ENCODE results near the gene CNOT10. TPM values are rescaled to one million over a fixed set of nuclear protein-coding genes. Genes with fewer than 3 reads are reported as not detected.
"Not testable (repeated sequence)": the region's sequence is repeated elsewhere in the genome, so short reads cannot be mapped to it uniquely, and the experiment has no call there.

The CNOT10 gene, protein sequence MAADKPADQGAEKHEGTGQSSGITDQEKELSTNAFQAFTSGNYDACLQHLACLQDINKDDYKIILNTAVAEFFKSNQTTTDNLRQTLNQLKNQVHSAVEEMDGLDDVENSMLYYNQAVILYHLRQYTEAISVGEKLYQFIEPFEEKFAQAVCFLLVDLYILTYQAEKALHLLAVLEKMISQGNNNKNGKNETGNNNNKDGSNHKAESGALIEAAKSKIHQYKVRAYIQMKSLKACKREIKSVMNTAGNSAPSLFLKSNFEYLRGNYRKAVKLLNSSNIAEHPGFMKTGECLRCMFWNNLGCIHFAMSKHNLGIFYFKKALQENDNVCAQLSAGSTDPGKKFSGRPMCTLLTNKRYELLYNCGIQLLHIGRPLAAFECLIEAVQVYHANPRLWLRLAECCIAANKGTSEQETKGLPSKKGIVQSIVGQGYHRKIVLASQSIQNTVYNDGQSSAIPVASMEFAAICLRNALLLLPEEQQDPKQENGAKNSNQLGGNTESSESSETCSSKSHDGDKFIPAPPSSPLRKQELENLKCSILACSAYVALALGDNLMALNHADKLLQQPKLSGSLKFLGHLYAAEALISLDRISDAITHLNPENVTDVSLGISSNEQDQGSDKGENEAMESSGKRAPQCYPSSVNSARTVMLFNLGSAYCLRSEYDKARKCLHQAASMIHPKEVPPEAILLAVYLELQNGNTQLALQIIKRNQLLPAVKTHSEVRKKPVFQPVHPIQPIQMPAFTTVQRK
- 32.2 TPM for polyA plus RNA-seq (2013, experiment 1 of 2)
- polyA plus RNA-seq (2013, experiment 2 of 2) = 30.8 TPM

DNA sequence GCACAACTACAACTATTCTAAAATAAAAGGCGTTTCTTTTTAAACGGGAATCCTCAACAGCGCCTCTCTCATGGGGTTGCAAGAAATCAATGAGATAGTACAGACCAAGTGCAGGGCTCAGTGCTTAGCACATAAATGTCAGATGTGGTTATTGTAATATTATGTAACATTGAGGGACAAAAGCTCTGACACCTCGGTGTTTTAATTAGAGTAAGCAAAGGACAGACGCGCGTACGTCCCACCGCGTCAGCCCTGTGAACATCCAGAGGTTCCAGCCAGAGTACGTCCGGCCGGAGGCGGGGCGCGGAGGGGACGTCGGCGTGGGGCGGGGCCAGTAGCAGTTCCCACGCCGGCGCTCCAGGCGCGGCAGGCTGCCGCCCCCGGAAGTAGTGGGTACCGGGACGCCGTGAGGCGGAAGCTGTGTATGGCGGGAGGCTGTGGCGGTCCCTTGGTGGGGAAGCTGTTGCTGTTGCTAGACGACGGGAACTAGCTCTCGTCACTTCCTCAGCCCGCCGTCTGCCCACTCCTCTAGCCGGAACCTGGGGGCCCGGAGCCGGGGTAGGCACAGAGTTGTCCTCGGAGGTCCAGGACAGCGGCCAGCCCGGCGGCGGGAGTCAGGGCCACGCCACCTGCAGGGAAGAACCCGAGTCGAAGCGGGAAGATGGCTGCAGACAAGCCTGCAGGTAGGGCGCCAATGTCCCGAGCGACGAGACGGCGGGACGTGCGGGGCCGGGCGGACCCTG is at the start of gene CNOT10:
Gene CNOT10 (plus strand): TSS at position 389 of the 743 bp plus-strand sequence. CDS start 273 bp downstream, at position 662.
- Histone ChIP-seq H3K27ac (ENCODE audit: low read depth, low read length) (peak within 1 kb of the TSS; percentile 88), H3K36me3 (ENCODE audit: insufficient read depth, low read length) (peaks cover 9% of the 10 kb centered on the region), H3K27me3 (ENCODE audit: insufficient read depth, low read length) (no peaks in the 10 kb centered on the region), H3K9me3 (ENCODE audit: insufficient read depth, low read depth, low read length) (no peaks in the 10 kb centered on the region), H3K9ac (ENCODE audit: low read depth, low read length) (peak within 1 kb of the TSS; percentile 78), H3K4me1 (ENCODE audit: insufficient read depth, low read length) (peaks cover 18% of the 10 kb centered on the region), H3K4me3 (ENCODE audit: low read length) (peak within 1 kb of the TSS; percentile 81)
- WGBS = 1% methylated on average over 60 of the region's 60 CpGs

DNA sequence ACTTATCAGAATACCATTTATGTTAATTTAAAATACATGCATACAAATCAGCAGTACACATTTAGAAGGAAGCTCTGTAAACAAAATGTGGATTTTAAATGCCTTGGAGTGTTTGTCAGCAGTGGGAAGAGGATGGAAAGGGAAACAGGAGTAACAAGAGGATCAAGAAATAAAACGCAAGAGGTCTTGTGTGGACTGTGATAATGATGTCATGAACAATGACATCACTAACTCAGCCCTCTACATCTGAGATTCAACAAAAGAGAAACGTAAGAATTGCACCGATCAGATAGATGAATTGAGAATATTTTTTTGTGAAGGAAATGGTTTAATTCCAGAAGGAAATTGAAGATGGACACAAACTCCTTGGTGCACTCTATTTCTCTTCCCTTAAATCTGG is 44.0 kb upstream of the CNOT10 start:
- Histone ChIP-seq H3K9me3 (ENCODE audit: insufficient read depth, low read depth, low read length) (no peaks in the 10 kb centered on the region), H3K4me1 (ENCODE audit: insufficient read depth, low read length) (no peaks in the 10 kb centered on the region), H3K9ac (ENCODE audit: low read depth, low read length) (no peak overlapping the region), H3K27ac (ENCODE audit: low read depth, low read length) (no peak overlapping the region), H3K27me3 (ENCODE audit: insufficient read depth, low read length) (no peaks in the 10 kb centered on the region), H3K36me3 (ENCODE audit: insufficient read depth, low read length) (no peaks in the 10 kb centered on the region), H3K4me3 (ENCODE audit: low read length) (no peak overlapping the region)
- WGBS = 94% methylated on average over 3 of the region's 3 CpGs

DNA sequence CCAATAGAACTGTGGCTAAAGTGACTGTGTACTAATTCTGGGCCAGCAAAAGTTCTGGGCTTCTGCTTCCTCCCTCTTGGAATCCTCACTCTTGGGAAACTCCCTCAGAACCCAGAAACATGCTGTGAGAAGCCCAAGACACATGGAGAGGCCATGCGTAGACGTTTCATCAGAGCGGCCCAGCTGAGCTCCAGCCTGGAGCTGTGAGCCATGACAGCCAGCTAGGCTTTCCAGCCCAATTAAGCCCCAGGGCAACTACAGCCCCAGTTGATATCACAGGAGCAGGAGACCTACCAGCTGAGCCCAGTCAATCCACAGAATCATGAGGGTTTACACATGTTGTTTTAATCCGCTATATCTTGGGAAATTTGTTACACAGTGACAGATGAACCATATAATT is 43.6 kb upstream of the CNOT10 start:
- H3K27ac ChIP-seq (ENCODE audit: low read depth, low read length) = no peak overlapping the region
- no peaks in the 10 kb centered on the region for H3K27me3 ChIP-seq (ENCODE audit: insufficient read depth, low read length)
- H3K9ac ChIP-seq (ENCODE audit: low read depth, low read length) = no peak overlapping the region
- no peaks in the 10 kb centered on the region for H3K9me3 ChIP-seq (ENCODE audit: insufficient read depth, low read depth, low read length)
- no peaks in the 10 kb centered on the region for H3K36me3 ChIP-seq (ENCODE audit: insufficient read depth, low read length)
- no peak overlapping the region for H3K4me3 ChIP-seq (ENCODE audit: low read length)
- 89% methylated on average over 4 of the region's 4 CpGs for WGBS
- no peaks in the 10 kb centered on the region for H3K4me1 ChIP-seq (ENCODE audit: insufficient read depth, low read length)

DNA sequence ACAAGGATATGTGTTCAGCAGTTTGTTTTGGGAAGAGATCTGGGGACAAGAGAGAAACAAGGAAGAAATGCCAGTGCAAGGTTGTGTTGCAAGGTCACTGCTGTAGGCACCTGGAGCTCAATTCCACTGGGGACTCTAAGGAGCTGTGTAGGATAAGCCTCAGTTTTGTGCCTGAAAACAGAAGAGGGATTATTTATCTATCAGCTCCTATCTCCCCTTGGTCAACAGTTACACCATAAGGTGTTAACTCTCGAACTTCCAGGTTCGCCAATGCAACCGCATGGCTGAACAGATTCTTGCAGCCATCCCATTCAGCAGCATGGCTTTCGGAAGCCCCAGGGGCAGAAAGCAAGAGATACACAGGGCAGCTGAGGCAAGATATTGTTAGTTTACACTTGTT is 41.6 kb upstream of the CNOT10 start:
- no peak overlapping the region for H3K27ac ChIP-seq (ENCODE audit: low read depth, low read length)
- no peaks in the 10 kb centered on the region for H3K36me3 ChIP-seq (ENCODE audit: insufficient read depth, low read length)
- H3K27me3 ChIP-seq (ENCODE audit: insufficient read depth, low read length) = no peaks in the 10 kb centered on the region
- H3K4me3 ChIP-seq (ENCODE audit: low read length) = no peak overlapping the region
- H3K9ac ChIP-seq (ENCODE audit: low read depth, low read length) = no peak overlapping the region
- WGBS = 85% methylated on average over 4 of the region's 4 CpGs
- no peaks in the 10 kb centered on the region for H3K9me3 ChIP-seq (ENCODE audit: insufficient read depth, low read depth, low read length)
- H3K4me1 ChIP-seq (ENCODE audit: insufficient read depth, low read length) = no peaks in the 10 kb centered on the region

DNA sequence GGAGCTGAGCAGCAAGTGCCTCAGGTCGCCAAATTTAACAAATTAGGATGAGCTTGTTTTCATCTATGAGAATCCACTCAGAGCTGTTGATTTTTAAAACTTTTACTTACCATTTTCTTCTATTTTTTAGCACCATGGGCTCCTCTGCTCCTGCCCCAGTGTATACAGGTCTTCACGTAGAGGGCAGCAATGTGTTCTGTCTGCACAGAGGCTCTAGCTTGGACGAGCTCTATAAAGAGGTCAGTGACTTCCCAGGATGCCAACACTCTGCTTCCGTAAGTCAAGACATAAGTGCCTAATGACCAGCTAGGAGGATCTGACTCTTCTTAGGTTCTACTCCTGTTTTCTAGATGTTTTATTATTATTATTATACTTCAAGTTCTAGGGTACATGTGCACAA is 41.2 kb upstream of the CNOT10 start:
- Histone ChIP-seq H3K27me3 (ENCODE audit: insufficient read depth, low read length) (no peaks in the 10 kb centered on the region), H3K36me3 (ENCODE audit: insufficient read depth, low read length) (no peaks in the 10 kb centered on the region), H3K4me3 (ENCODE audit: low read length) (no peak overlapping the region), H3K9me3 (ENCODE audit: insufficient read depth, low read depth, low read length) (no peaks in the 10 kb centered on the region), H3K27ac (ENCODE audit: low read depth, low read length) (no peak overlapping the region), H3K4me1 (ENCODE audit: insufficient read depth, low read length) (no peaks in the 10 kb centered on the region), H3K9ac (ENCODE audit: low read depth, low read length) (no peak overlapping the region)
- WGBS = 87% methylated on average over 4 of the region's 4 CpGs

DNA sequence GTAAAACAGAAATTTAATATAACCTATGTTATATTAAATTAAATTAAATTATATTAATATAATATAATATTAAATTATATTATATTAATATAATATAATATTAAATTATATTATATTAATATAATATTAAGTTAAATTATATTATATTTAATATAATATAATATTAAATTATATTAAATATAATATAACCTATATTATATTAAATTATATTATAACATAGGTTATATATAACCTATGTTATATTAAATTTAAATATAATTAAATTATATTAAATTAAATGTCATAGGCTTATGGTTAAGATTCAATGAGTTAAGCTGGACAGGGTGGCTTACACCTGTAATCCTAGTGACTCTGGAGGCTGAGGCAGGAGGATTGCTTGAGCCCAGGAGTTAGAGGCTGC is 40.6 kb upstream of the CNOT10 start:
- Histone ChIP-seq H3K4me1 (ENCODE audit: insufficient read depth, low read length) (no peaks in the 10 kb centered on the region), H3K4me3 (ENCODE audit: low read length) (no peak overlapping the region), H3K9ac (ENCODE audit: low read depth, low read length) (no peak overlapping the region), H3K27me3 (ENCODE audit: insufficient read depth, low read length) (no peaks in the 10 kb centered on the region), H3K36me3 (ENCODE audit: insufficient read depth, low read length) (no peaks in the 10 kb centered on the region), H3K9me3 (ENCODE audit: insufficient read depth, low read depth, low read length) (no peaks in the 10 kb centered on the region), H3K27ac (ENCODE audit: low read depth, low read length) (no peak overlapping the region)

DNA sequence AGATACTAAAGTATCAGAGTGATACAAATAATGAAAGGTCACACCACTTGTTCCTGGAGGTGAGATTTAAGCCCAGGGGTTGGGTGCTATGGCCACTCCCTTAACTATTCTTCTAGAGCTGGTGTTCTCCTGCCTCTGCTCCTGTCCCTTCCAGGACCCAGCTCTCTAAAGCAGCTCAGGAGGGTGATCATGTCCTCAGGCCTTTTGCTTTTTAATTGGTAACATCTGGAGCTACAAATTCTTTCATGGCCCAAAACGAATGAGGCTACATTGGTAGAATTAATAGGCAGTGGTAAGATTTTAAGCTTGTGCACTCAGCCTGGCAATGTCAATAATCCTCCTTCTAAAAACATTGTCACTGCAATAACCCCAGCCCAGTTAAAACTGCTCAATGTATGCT is 38.2 kb upstream of the CNOT10 start:
- Histone ChIP-seq H3K9ac (ENCODE audit: low read depth, low read length) (no peak overlapping the region), H3K4me3 (ENCODE audit: low read length) (no peak overlapping the region), H3K27me3 (ENCODE audit: insufficient read depth, low read length) (no peaks in the 10 kb centered on the region), H3K9me3 (ENCODE audit: insufficient read depth, low read depth, low read length) (no peaks in the 10 kb centered on the region), H3K27ac (ENCODE audit: low read depth, low read length) (no peak overlapping the region), H3K36me3 (ENCODE audit: insufficient read depth, low read length) (no peaks in the 10 kb centered on the region), H3K4me1 (ENCODE audit: insufficient read depth, low read length) (no peaks in the 10 kb centered on the region)
- WGBS = 85% methylated on average over 1 of the region's 1 CpG

DNA sequence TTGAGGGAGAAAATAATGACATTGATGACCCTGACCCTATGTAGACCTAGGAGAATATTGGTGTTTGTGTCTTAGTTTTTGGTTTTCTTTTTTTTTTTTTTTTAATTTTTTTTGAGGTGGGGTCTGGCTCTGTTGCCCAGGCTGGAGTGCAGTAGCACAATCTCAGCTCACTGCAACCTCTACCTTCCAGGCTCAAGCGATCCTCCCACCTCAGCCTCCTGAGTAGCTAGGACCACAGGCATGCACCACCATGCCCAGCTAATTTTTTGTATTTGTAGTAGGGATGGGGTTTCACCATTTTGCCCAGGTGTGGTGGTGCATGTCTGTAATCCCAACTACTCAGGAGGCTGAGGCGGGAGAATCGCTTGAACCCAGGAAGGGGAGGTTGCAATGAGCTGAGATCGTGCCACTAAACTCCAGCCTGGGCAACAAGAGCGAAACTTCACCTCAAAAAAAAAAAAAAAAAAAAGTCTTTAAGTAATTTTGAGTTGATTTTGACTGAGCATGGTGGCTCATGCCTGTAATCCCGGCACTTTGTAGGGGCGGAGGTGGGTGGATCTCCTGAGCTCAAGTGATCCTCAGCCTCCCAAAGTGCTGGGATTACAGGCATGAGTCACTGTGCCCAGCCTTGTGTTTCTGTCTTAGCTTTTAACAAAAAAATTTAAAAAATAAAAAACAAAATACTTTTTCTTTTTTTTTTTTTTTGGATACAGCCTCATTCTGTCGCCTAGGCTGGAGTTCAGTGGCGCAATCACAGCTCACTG is 32.5 kb upstream of the CNOT10 start:
- H3K27me3 ChIP-seq (ENCODE audit: insufficient read depth, low read length); H3K4me1 ChIP-seq (ENCODE audit: insufficient read depth, low read length); H3K4me3 ChIP-seq (ENCODE audit: low read length); H3K27ac ChIP-seq (ENCODE audit: low read depth, low read length); H3K9me3 ChIP-seq (ENCODE audit: insufficient read depth, low read depth, low read length); H3K36me3 ChIP-seq (ENCODE audit: insufficient read depth, low read length); H3K9ac ChIP-seq (ENCODE audit: low read depth, low read length): not testable (repeated sequence)
- WGBS = 96% methylated on average over 9 of the region's 9 CpGs

DNA sequence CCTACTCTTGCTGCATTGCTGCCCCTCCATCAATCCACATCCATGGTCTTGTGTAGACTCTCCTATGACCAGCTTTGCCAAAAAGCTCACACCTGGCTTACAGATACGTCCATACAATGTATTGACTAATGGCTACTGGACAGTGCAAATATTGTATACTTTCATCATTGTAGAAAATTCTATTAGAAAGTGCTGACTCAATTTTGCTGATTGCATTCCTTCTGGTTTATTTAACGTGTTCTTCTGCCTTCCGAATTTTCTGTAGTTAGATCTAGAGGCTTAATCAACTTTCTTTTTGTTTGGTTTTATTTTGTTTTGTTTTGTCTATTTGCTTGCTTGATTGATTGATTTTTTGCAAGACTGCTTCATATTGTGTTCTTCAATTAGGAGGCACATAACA is 29.8 kb upstream of the CNOT10 start:
- Histone ChIP-seq H3K4me3 (ENCODE audit: low read length) (no peak overlapping the region), H3K27me3 (ENCODE audit: insufficient read depth, low read length) (no peaks in the 10 kb centered on the region), H3K36me3 (ENCODE audit: insufficient read depth, low read length) (no peaks in the 10 kb centered on the region), H3K9me3 (ENCODE audit: insufficient read depth, low read depth, low read length) (no peaks in the 10 kb centered on the region), H3K9ac (ENCODE audit: low read depth, low read length) (no peak overlapping the region), H3K4me1 (ENCODE audit: insufficient read depth, low read length) (no peaks in the 10 kb centered on the region), H3K27ac (ENCODE audit: low read depth, low read length) (no peak overlapping the region)
- 97% methylated on average over 3 of the region's 3 CpGs for WGBS

DNA sequence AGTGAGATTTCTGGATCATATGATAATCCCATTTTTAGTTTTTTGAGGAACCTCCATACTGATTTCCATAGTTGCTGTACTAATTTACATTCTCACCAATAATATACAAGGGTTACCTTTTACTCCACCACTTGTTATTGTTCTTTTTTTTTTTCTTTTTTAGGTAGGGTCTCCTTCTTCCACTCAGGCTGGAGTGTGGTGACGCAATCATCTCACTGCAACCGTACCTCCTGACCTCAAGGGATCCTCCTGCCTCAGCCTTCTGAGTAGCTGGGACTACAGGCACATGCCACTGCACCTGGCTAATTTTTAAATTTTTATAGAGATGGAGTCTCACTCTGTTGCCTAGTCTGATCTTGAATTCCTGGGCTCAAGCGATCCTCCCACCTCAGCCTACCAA is 24.4 kb upstream of the CNOT10 start:
- Histone ChIP-seq H3K4me3 (ENCODE audit: low read length) (no peak overlapping the region), H3K4me1 (ENCODE audit: insufficient read depth, low read length) (no peaks in the 10 kb centered on the region), H3K9ac (ENCODE audit: low read depth, low read length) (no peak overlapping the region), H3K36me3 (ENCODE audit: insufficient read depth, low read length) (no peaks in the 10 kb centered on the region), H3K27me3 (ENCODE audit: insufficient read depth, low read length) (no peaks in the 10 kb centered on the region), H3K27ac (ENCODE audit: low read depth, low read length) (no peak overlapping the region), H3K9me3 (ENCODE audit: insufficient read depth, low read depth, low read length) (no peaks in the 10 kb centered on the region)
- 87% methylated on average over 3 of the region's 3 CpGs for WGBS

All from HUES64 (cell line).